ENCODE results near the gene EPAS1. TPM values are rescaled to one million over a fixed set of nuclear protein-coding genes. Genes with fewer than 3 reads are reported as not detected.

The EPAS1 gene
- total and polyA plus RNA-seq, 2 donors, result 42.8 to 163 TPM

DNA sequence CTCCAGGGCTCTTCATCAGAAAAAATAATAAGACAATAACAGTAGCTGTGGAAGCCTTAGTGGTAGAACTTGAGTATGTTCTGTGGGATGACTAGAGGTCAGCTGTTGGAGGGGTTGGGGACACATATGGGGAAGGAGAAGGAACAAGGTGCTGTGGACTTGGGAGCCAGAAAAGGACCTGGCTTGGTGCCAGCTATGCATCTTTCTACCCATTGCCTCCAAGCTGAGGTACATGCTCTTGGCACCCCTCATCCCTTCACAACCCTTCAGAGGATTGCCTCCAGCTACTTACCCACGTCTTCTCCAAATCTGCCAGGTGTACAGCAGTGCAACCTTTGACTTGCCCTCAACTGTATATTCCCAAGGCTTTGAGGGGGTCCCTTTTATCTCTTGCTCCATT, 15.3 kb upstream of the EPAS1 start:
- WGBS, result 98% methylated on average over 1 of the region's 1 CpG
- H3K36me3 ChIP-seq (ENCODE audit: insufficient read depth), result no peaks in the 10 kb centered on the region
- DNase-seq (ENCODE audit: extremely low spot score), result no peak
- H3K4me3 ChIP-seq (ENCODE audit: low read depth, low read length), result no peak overlapping the region
- no peak overlapping the region for H3K27ac ChIP-seq (ENCODE audit: low read depth)
- no peaks in the 10 kb centered on the region for H3K4me1 ChIP-seq (ENCODE audit: insufficient read depth)

DNA sequence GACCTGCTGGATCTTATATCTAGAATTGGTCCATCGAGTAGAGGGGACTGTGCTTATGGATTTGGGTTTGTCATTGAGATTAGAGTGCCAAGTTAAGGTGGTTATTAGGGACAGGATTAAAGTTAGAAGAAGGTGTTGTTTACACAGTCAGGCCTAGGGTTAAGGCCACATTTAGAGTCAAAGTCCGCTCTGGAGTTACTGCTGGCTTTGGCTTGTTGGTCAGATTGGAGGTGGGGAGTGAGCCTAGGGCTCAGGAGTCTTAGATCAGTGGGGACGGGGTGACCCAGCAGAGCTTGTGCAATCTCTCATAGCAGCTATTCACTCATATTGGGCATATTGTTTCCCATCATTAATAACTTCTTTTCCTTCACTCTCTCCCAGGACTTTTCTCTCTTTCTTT, 13.5 kb upstream of the EPAS1 start:
- Histone ChIP-seq H3K4me1 (ENCODE audit: insufficient read depth) (no peaks in the 10 kb centered on the region), H3K27ac (ENCODE audit: low read depth) (no peak overlapping the region), H3K4me3 (ENCODE audit: low read depth, low read length) (no peak overlapping the region), H3K36me3 (ENCODE audit: insufficient read depth) (no peaks in the 10 kb centered on the region)
- DNase-seq (ENCODE audit: extremely low spot score), result no peak
- WGBS, result 89% methylated on average over 3 of the region's 3 CpGs

DNA sequence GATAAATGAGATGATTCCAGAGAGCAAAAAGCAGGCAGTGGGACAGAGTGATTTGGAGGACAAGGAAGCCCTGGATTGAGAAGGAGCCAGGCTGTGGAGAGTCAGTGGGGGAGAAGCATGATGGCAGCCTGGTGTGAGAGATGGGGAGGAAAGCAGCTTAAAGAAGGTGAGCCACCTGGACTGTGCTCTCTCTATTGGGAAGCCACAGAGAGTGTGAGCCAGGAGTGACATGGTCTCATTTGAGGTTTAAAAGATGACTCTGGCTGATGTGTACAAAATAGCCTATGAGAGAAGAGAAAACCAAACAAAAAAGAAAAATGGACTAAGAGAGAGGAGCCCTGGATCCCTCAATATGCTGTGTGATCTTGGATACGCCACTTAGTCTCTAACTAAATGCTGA, 12.9 kb upstream of the EPAS1 start:
- Histone ChIP-seq H3K4me1 (ENCODE audit: insufficient read depth) (no peaks in the 10 kb centered on the region), H3K36me3 (ENCODE audit: insufficient read depth) (no peaks in the 10 kb centered on the region), H3K27ac (ENCODE audit: low read depth) (no peak overlapping the region), H3K4me3 (ENCODE audit: low read depth, low read length) (no peak overlapping the region)
- no peak for DNase-seq (ENCODE audit: extremely low spot score)
- 93% methylated on average over 1 of the region's 1 CpG for WGBS

DNA sequence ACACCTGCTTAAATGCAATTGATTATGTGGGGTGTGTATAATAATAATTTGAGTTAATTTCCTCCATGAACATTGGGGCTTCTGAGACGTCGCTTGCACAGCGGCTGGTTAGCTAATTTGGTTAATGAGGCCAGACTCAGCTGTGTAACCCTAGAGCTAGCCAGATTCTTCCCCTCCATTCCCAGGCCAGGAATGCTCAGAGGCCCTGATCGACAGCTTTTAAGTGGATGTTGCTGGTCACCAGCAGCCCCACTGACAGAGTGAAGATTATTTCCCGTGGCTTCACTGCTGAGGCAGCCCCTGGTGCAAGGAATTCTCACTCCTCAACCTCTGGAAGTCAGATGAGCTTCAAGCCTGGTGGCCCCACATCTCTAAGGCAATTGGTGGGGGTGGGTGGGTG, 12.4 kb upstream of the EPAS1 start:
- H3K4me3 ChIP-seq (ENCODE audit: low read depth, low read length), result no peak overlapping the region
- H3K4me1 ChIP-seq (ENCODE audit: insufficient read depth), result no peaks in the 10 kb centered on the region
- no peak overlapping the region for H3K27ac ChIP-seq (ENCODE audit: low read depth)
- DNase-seq (ENCODE audit: extremely low spot score), result no peak
- WGBS, result 83% methylated on average over 5 of the region's 5 CpGs
- H3K36me3 ChIP-seq (ENCODE audit: insufficient read depth), result no peaks in the 10 kb centered on the region

DNA sequence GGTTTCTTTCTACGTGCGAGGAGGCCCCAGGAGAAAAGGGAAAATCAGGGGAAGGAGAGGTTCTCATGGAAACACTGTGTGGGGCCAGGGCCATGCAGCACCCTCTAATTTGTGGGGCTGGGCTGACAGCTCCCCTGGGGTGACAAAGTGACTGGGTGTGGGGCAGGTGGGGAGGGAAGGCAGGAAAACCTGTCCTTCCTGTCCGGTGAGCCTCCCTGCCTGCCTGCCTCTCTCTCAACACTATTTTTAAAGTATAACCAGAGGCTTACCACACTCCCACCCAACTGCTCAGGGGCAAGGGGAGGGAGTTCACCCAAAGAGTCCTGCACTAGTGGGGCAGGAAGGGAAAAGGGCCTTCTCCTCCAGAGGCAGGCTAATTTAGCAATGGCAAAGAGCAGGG, 10.5 kb upstream of the EPAS1 start:
- no peaks in the 10 kb centered on the region for H3K36me3 ChIP-seq (ENCODE audit: insufficient read depth)
- H3K4me1 ChIP-seq (ENCODE audit: insufficient read depth), result no peaks in the 10 kb centered on the region
- no peak for DNase-seq (ENCODE audit: extremely low spot score)
- H3K4me3 ChIP-seq (ENCODE audit: low read depth, low read length), result no peak overlapping the region
- 91% methylated on average over 3 of the region's 3 CpGs for WGBS
- no peak overlapping the region for H3K27ac ChIP-seq (ENCODE audit: low read depth)

DNA sequence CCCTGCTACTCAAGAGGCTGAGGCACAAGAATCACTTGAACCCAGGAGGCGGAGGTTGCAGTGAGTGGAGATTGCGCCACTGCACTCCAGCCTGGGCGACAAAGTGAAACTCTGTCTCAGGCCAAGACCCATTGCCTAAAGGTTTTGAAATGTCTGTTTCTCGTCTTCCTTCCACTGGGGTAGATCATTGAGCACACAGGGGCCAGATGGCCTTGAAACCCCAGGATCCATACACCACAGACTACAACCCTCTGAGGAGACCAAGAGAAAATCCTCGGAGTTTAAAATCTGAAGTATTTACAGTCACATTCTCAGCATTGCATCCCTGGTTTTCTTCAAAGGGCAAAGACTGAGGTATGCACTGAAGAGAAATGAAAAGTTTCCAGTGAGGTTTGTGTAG, 7.1 kb upstream of the EPAS1 start:
- Histone ChIP-seq H3K4me3 (ENCODE audit: low read depth, low read length) (no peak overlapping the region), H3K4me1 (ENCODE audit: insufficient read depth) (no peaks in the 10 kb centered on the region), H3K36me3 (ENCODE audit: insufficient read depth) (no peaks in the 10 kb centered on the region), H3K27ac (ENCODE audit: low read depth) (no peak overlapping the region)
- 84% methylated on average over 5 of the region's 5 CpGs for WGBS
- DNase-seq (ENCODE audit: extremely low spot score), result no peak

DNA sequence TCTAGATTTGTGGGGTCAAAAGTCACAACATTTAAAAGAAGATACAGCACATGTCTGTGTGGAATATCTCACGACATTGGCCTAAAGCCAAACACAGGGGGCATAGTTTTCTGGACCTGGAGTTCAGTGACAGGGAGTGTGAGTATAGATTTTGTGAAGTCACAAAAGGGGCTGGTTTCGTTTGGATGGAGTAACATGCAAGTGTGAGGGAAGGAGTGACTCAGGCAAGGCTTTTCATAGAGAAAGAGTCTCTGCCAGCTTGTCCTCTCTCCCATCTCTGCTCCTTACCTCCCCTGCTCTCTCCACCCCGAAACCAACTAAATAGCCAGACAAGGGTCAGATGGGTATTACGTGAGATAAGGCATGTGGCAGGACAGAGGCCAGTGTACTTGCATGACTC, 3.7 kb upstream of the EPAS1 start:
- no peak overlapping the region for H3K4me3 ChIP-seq (ENCODE audit: low read depth, low read length)
- no peaks in the 10 kb centered on the region for H3K36me3 ChIP-seq (ENCODE audit: insufficient read depth)
- DNase-seq (ENCODE audit: extremely low spot score), result no peak
- no peaks in the 10 kb centered on the region for H3K4me1 ChIP-seq (ENCODE audit: insufficient read depth)
- H3K27ac ChIP-seq (ENCODE audit: low read depth), result no peak overlapping the region
- 85% methylated on average over 4 of the region's 4 CpGs for WGBS

DNA sequence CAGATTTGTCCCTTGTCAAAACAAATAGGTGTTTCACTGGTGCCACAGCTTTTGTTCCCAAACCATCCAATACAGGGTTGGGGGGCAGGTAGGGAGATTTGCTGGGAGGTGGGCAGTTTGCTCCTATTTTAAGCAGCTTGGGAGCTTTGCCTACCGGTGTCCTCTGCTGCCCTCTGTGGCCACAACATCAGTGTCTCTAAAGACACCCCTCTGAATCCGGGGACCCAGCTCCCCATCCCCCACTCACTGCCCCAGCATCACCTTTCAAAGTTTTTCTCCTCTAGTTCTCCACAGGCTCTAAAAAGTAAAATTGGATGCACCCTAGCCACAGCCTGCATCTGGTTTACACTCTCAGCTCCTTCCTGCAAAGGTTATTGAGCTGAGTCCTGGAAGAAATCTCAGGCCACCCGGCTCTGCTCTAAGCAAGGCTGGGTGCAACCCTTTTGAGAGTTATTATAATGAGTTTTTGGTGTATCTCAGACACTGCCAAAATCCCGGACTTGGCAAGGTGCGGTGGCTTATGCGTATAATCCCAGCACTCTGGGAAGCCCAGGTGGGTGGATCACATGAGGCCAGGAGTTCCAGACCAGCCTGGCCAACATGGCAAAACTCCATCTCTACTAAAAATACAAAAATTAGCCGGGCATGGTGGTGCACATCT, 2.9 kb upstream of the EPAS1 start:
- 58% methylated on average over 7 of the region's 7 CpGs for WGBS
- no peak overlapping the region for H3K4me3 ChIP-seq (ENCODE audit: low read depth, low read length)
- no peak overlapping the region for H3K27ac ChIP-seq (ENCODE audit: low read depth)
- no peak for DNase-seq (ENCODE audit: extremely low spot score)
- H3K36me3 ChIP-seq (ENCODE audit: insufficient read depth), result no peaks in the 10 kb centered on the region
- no peaks in the 10 kb centered on the region for H3K4me1 ChIP-seq (ENCODE audit: insufficient read depth)

DNA sequence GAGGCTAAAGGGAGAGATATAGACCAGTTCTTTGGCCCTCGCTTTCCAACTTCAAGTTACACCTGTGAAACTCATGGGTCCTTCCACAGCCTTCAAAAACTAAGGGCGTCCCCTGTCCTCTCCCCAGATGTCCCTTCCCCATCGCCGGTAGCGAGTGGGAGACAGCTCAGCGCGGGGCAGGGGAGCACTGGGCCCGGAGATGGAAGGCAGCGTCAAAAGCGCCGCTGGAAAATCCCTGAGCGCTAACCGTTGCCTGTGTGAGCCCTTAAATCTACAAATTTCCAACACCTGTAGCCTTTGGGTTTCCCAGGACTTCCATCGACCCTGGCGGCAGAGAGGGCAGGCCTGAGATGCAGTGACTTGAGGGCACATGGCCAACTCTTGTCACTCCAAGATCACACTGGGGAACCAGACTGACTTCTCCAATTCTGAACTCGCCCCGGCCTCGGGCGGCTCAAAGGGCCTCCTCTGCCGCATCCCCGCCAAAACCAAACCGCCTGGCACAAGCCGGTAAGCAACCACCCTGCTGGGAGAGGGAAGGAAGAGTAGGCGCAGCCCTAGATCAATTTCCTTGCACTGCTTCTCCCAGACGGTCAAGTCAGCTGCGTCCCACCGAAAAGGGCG, 879 bp upstream of the EPAS1 start:
- 39% methylated on average over 28 of the region's 28 CpGs for WGBS
- Histone ChIP-seq H3K4me3 (ENCODE audit: low read depth, low read length) (peak overlapping the region; percentile 73), H3K36me3 (ENCODE audit: insufficient read depth) (no peaks in the 10 kb centered on the region), H3K27ac (ENCODE audit: low read depth) (peak overlapping the region; percentile 78), H3K4me1 (ENCODE audit: insufficient read depth) (no peaks in the 10 kb centered on the region)
- DNase-seq (ENCODE audit: extremely low spot score), result no peak

DNA sequence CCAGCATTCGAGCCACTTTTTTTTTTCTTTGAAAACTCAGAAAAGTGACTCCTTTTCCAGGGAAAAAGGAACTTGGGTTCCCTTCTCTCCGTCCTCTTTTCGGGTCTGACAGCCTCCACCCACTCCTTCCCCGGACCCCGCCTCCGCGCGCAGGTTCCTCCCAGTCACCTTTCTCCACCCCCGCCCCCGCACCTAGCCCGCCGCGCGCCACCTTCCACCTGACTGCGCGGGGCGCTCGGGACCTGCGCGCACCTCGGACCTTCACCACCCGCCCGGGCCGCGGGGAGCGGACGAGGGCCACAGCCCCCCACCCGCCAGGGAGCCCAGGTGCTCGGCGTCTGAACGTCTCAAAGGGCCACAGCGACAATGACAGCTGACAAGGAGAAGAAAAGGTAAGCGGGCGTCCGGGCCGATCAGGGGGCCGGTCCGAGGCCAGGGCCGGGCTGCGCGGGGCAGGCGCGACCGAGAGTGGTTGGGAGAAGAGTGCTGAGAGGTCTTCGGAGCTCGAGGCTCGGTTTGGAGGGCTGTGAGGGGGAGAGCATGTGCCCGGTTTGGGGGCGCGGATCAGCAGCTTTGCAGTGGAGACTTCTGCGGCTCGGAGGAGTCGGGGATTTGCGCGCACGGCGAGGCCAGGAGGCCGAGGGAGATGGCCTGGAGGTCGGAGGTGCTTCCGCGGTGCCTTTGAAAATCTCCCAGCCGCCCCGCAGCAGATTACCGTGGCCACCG, 502 bp downstream of the EPAS1 start:
- no peaks in the 10 kb centered on the region for H3K4me1 ChIP-seq (ENCODE audit: insufficient read depth)
- peak overlapping the region; percentile 80 for H3K27ac ChIP-seq (ENCODE audit: low read depth)
- no peak for DNase-seq (ENCODE audit: extremely low spot score)
- H3K36me3 ChIP-seq (ENCODE audit: insufficient read depth), result no peaks in the 10 kb centered on the region
- peak overlapping the region; percentile 73 for H3K4me3 ChIP-seq (ENCODE audit: low read depth, low read length)
- WGBS, result under 1% methylated on average over 65 of the region's 65 CpGs

DNA sequence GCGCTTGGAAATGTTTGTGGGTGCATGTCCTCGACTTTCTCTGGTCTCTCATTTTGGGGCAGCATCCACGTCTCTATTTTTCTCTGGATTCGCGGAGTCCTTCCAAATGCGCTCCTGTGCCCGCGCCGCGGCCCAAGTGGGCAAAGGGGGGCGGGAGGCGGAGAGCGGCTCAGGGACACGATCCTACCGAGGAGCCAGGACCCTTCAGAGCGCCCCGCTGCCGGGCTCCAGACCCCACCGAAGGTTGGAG, 990 bp downstream of the EPAS1 start:
- no peaks in the 10 kb centered on the region for H3K4me1 ChIP-seq (ENCODE audit: insufficient read depth)
- H3K4me3 ChIP-seq (ENCODE audit: low read depth, low read length), result peak overlapping the region; percentile 73
- 0% methylated on average over 19 of the region's 19 CpGs for WGBS
- H3K27ac ChIP-seq (ENCODE audit: low read depth), result peak overlapping the region; percentile 80
- no peaks in the 10 kb centered on the region for H3K36me3 ChIP-seq (ENCODE audit: insufficient read depth)
- no peak for DNase-seq (ENCODE audit: extremely low spot score)

DNA sequence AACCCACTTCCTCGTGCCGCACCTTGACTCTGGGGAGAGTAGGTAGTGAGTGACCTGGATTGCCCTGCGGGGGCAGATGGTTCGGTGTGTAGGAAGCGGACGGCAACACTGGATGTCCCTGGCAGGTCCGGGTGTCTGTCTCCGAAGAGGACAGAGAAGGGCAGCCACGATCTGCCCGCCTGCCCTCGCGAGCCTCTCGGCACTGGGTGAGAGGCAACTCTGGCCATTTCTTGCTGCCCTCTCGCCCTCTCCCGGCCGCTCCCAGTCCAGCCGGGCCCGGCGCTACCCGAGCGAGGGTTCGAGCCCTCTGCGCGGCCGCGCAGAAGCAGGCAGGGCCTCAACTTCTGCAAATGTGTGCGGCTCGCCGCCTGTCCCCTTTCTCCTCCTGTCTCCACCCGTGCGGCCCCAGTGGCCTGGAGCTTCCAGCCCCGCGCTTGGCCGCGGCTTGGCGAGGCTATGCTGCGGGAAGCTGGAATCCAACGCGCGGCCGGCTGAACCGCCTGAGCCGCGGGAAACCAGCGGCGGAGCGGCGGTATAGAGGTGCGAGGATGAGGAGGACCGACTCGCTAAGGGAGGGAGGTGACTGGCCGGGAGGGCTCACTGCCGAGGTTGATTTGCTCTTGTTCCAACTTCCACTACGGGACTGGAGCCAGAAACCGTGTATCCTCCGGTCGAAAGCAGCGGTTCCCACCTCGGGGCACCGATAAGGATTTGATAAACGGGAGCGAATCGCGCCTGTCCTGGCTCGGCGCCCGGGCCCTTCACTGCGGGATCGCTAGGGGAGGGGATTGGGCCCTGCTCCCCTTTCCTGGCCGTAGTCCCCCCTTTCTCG, 1.5 kb downstream of the EPAS1 start:
- H3K27ac ChIP-seq (ENCODE audit: low read depth), result peak overlapping the region; percentile 77
- 1% methylated on average over 71 of the region's 71 CpGs for WGBS
- peak overlapping the region; percentile 73 for H3K4me3 ChIP-seq (ENCODE audit: low read depth, low read length)
- no peaks in the 10 kb centered on the region for H3K4me1 ChIP-seq (ENCODE audit: insufficient read depth)
- DNase-seq (ENCODE audit: extremely low spot score), result no peak
- no peaks in the 10 kb centered on the region for H3K36me3 ChIP-seq (ENCODE audit: insufficient read depth)

DNA sequence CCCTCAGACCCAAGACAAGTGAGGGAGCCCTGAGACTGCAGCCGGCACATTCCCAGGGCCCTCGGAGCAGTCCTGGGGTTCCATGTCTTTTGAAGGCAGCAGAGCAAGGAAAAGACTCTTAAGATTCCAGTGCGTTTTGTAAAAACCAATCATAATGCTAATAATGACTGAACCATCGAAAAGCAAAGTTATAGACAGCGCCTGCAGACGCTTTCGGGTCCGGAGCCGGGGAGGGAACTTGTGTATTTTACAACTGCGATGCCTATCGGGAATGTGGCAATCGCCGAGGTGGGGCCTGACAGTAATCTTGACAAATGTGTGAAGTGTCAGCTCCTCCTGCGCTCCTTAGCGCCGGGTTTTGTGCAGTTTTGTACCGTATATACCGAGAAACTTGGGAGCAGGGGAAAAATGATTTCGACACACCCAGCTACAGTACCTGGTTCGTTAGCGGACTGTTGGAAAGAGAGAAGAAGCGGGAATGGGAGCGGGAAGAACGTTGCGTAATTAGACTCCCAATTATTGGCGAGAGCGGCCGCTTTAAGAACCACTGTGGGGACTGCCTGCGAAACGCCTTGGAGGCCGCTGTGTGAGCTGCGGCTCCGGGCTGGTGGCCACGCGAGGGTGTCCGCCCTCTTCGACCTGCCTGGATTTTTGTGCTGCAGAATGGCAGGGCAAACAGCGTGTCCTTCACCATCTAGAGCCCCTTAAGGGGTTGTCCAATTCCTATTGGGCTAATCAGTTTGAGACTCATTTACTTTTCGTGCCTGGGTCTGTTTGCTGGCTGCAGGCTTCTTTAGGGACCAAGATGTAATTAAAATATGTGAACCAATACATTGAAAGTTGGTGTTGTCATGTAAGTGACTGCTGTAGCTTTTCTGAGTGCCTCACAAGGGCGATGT, 2.4 kb downstream of the EPAS1 start:
- H3K4me1 ChIP-seq (ENCODE audit: insufficient read depth), result no peaks in the 10 kb centered on the region
- WGBS, result 33% methylated on average over 40 of the region's 40 CpGs
- H3K36me3 ChIP-seq (ENCODE audit: insufficient read depth), result no peaks in the 10 kb centered on the region
- H3K27ac ChIP-seq (ENCODE audit: low read depth), result peak overlapping the region; percentile 77
- peak overlapping the region; percentile 73 for H3K4me3 ChIP-seq (ENCODE audit: low read depth, low read length)
- DNase-seq (ENCODE audit: extremely low spot score), result no peak

Measured in urinary bladder (tissue), 4 donors.